Muscle of back (tissue), 11 donors: ENCODE measurements around the gene TCF3. TPM values are rescaled to one million over a fixed set of nuclear protein-coding genes. Genes with fewer than 3 reads are reported as not detected.
A peak's percentile ranks its signal among the peaks of the same experiment; 100 is the strongest.

ENCODE experiments used
- DNase-seq, 3 donors: peaks; one replicate each; pipeline versions ENCODE4 v3.0.0 to v3.0.0-alpha.2; 2013
- polyA plus RNA-seq, 10 donors: library from polyadenylated mRNA; unstranded; fragments of 120-200 nt; gene quantifications; one replicate each; pipeline ENCODE4 v1.2.1, GENCODE V29; 2013; ENCODE audit not compliant: insufficient read length in 10 of 10

The TCF3 gene
- polyA plus RNA-seq, 10 donors: 101 to 150 (median 115) TPM

GRCh38 chr19:1567116-1567847, 85.1 kb downstream of the TCF3 start:
- DNase-seq: peak in 1 of 3 donors; percentile 79

- peak; percentile 82 to 96 (median 87) for DNase-seq
Observed at GRCh38 chr19:1566392-1567115, 85.9 kb downstream of the TCF3 start.

- no peak for DNase-seq
Observed at GRCh38 chr19:1563251-1563650, 89.2 kb downstream of the TCF3 start.

GRCh38 chr19:1561236-1561842, 91.1 kb downstream of the TCF3 start:
- DNase-seq: no peak

GRCh38 chr19:1560286-1560882, 92.0 kb downstream of the TCF3 start:
- no peak for DNase-seq

Other genes starting within 250 kb of the TCF3 start
- 10 to 100 TPM; 52.2 to 76.1 (median 64.0) TPM for gene DAZAP1, start 245.0 kb downstream of the TCF3 start, polyA plus RNA-seq
- gene RPS15, start 214.2 kb downstream of the TCF3 start, polyA plus RNA-seq: 1,000 to 10,000 TPM in 5 of 10 donors, 100 to 1,000 TPM in 5; 743 to 1,364 (median 1,019) TPM
- 1 to 10 TPM in 2 of 10 donors, under 1 TPM in 8; 0.47 to 1.2 (median 0.82) TPM for gene APC2, start 202.5 kb downstream of the TCF3 start, polyA plus RNA-seq
- gene C19orf25, start 173.4 kb downstream of the TCF3 start, polyA plus RNA-seq: 10 to 100 TPM; 11.6 to 20.9 (median 15.8) TPM
- gene PCSK4, start 162.3 kb downstream of the TCF3 start, polyA plus RNA-seq: 1 to 10 TPM in 4 of 10 donors, under 1 TPM in 6; 0.46 to 2.0 (median 0.88) TPM
- gene REEP6, start 161.4 kb downstream of the TCF3 start, polyA plus RNA-seq: 1 to 10 TPM; 1.4 to 2.6 (median 1.8) TPM
- gene ADAMTSL5, start 139.6 kb downstream of the TCF3 start, polyA plus RNA-seq: 10 to 100 TPM in 9 of 10 donors, 1 to 10 TPM in 1; 7.4 to 17.8 (median 13.8) TPM
- gene PLK5, start 128.5 kb downstream of the TCF3 start, polyA plus RNA-seq: under 1 TPM in 9 of 10 donors, not detected in 1; 0.07 to 0.80 (median 0.16) TPM
- gene MEX3D, start 84.3 kb downstream of the TCF3 start, polyA plus RNA-seq: 10 to 100 TPM; 18.9 to 34.8 (median 24.2) TPM
- gene MBD3, start 59.8 kb downstream of the TCF3 start, polyA plus RNA-seq: 10 to 100 TPM; 40.5 to 69.3 (median 48.9) TPM
- gene UQCR11, start 47.2 kb downstream of the TCF3 start, polyA plus RNA-seq: 100 to 1,000 TPM; 103 to 166 (median 121) TPM
- gene ONECUT3, start 100.9 kb upstream of the TCF3 start, polyA plus RNA-seq: under 1 TPM in 3 of 10 donors, not detected in 7; 0.03 TPM
- under 1 TPM; 0.51 to 0.80 (median 0.70) TPM for gene ATP8B3, start 159.7 kb upstream of the TCF3 start, polyA plus RNA-seq
- gene REXO1, start 195.9 kb upstream of the TCF3 start, polyA plus RNA-seq: 10 to 100 TPM; 16.1 to 27.6 (median 23.0) TPM
- gene KLF16, start 211.0 kb upstream of the TCF3 start, polyA plus RNA-seq: 10 to 100 TPM in 4 of 10 donors, 1 to 10 TPM in 6; 5.6 to 13.2 (median 8.5) TPM
- gene ABHD17A, start 232.9 kb upstream of the TCF3 start, polyA plus RNA-seq: 10 to 100 TPM; 37.7 to 69.5 (median 43.3) TPM